Activated CD4-positive, alpha-beta T cell treated with anti-CD3 and anti-CD28 coated beads for 36 hours (primary cell): ENCODE data around the gene GYG2. TPM values are rescaled to one million over a fixed set of nuclear protein-coding genes. Genes with fewer than 3 reads are reported as not detected.

Experiments
- ATAC-seq: fragments of 200-7000 bp; cut with Tn5 transposase; one replicate; pipeline ENCODE4 v1.10.0; 2021; ENCODE audit warnings: mild to moderate bottlenecking, moderate library complexity
- CTCF ChIA-PET: fragments of 350-600 bp; sonication (Branson Sonifier 250); formaldehyde crosslinking; loops from one replicate; lab custom pipeline; 2021; ENCODE audit warnings: antibody characterized with exemption; lab: Charles Lee
- POLR2A ChIA-PET: fragments of 350-600 bp; sonication (Branson Sonifier 250); formaldehyde crosslinking; loops from one replicate; lab custom pipeline; 2021; ENCODE audit warnings: antibody characterized with exemption, inconsistent platforms; lab: Charles Lee
- DNase-seq: peaks from one replicate; pipeline ENCODE4 v3.0.0-alpha.2; 2020
- H3K27ac Mint-ChIP-seq: one replicate; pipeline ENCODE4 v1.8.0; 2021; ENCODE audit warnings: mixed read lengths
- H3K27me3 Mint-ChIP-seq: one replicate; pipeline ENCODE4 v1.8.0; 2021; ENCODE audit warnings: mixed read lengths
- H3K36me3 Mint-ChIP-seq: one replicate; pipeline ENCODE4 v1.8.0; 2021; ENCODE audit warnings: low read depth, mixed read lengths
- H3K4me1 Mint-ChIP-seq: one replicate; pipeline ENCODE4 v1.8.0; 2021; ENCODE audit warnings: mixed read lengths
- H3K4me3 Mint-ChIP-seq: one replicate; pipeline ENCODE4 v1.8.0; 2021; ENCODE audit warnings: mild to moderate bottlenecking, moderate library complexity, mixed read lengths
- H3K9me3 Mint-ChIP-seq: one replicate; pipeline ENCODE4 v1.8.0; 2021; ENCODE audit warnings: low read depth, mixed read lengths
- intact Hi-C, 2 experiments: fragments of 100-400 bp; cut with DNase I in 1 of 2; cut with micrococcal nuclease in 1 of 2; formaldehyde crosslinking; loops; one replicate each; pipeline versions ENCODE4 v1.14.2 to v1.15.1; 2022 to 2024; cut with DNase I, micrococcal nuclease
- total RNA-seq, 2 experiments: library from RNA; stranded (reverse); gene quantifications; one replicate each; pipeline ENCODE4 v1.2.3, GENCODE V29; 2021

GYG2 gene
- total RNA-seq, 2 experiments from 2014 or later: not detected

- intact Hi-C loops: loop anchor here in 1 of 2 experiments (10.0 kb wide), 1 partner anchor 1165 kb away; no protein-coding TSS in a partner anchor
- no peak overlapping the region for H3K27ac Mint-ChIP-seq
- H3K4me3 Mint-ChIP-seq: no peak overlapping the region
- CTCF ChIA-PET: no interaction called here
- H3K27me3 Mint-ChIP-seq: peaks cover 3% of the 10 kb centered on the region
- POLR2A ChIA-PET: no interaction called here
- peak; percentile 15 for DNase-seq
- H3K9me3 Mint-ChIP-seq: no peaks in the 10 kb centered on the region
- H3K4me1 Mint-ChIP-seq: peaks cover 5% of the 10 kb centered on the region
- H3K36me3 Mint-ChIP-seq: no peaks in the 10 kb centered on the region
- no peak for ATAC-seq
These were observed 9.2 kb upstream of the GYG2 start for GRCh38 chrX:2819345-2820135.

- H3K27me3 Mint-ChIP-seq: no peaks in the 10 kb centered on the region
- ChIA-PET CTCF (no interaction called here), POLR2A (no interaction called here)
- H3K4me3 Mint-ChIP-seq: no peak overlapping the region
- DNase-seq (no peak), ATAC-seq (no peak)
- no peak overlapping the region for H3K27ac Mint-ChIP-seq
- no peaks in the 10 kb centered on the region for H3K36me3 Mint-ChIP-seq
- no peaks in the 10 kb centered on the region for H3K9me3 Mint-ChIP-seq
- intact Hi-C loops: no loop called here
- peaks cover 5% of the 10 kb centered on the region for H3K4me1 Mint-ChIP-seq
These were observed 8.5 kb upstream of the GYG2 start for GRCh38 chrX:2820136-2820771.

- CTCF ChIA-PET: no interaction called here
- no peak for ATAC-seq
- no peaks in the 10 kb centered on the region for H3K9me3 Mint-ChIP-seq
- peaks cover 5% of the 10 kb centered on the region for H3K4me1 Mint-ChIP-seq
- POLR2A ChIA-PET: no interaction called here
- H3K27ac Mint-ChIP-seq: no peak overlapping the region
- no peaks in the 10 kb centered on the region for H3K27me3 Mint-ChIP-seq
- H3K36me3 Mint-ChIP-seq: no peaks in the 10 kb centered on the region
- intact Hi-C loops: no loop called here
- H3K4me3 Mint-ChIP-seq: no peak overlapping the region
- no peak for DNase-seq
These were observed 4.8 kb upstream of the GYG2 start for GRCh38 chrX:2823795-2824386.

DNA sequence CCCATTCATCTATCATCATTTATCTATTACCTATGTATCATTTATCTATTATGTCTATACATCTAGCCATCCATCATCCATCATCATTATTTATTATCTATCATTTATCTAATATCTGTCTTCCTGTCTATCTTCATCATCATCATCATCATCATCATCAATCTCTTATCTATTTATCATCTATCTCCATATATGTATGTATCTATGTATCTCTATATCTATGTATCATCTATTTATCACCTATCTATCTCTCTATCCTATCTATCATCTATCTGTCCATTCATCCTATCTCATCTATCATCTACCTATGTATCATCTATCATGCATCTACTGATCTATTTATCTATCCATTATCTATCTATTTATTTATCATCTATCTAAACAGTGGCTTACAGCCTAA is 3.8 kb upstream of the GYG2 start:
- H3K4me3 Mint-ChIP-seq: no peak overlapping the region
- CTCF ChIA-PET: no interaction called here
- intact Hi-C loops: no loop called here
- no peak for DNase-seq
- POLR2A ChIA-PET: no interaction called here
- H3K9me3 Mint-ChIP-seq: no peaks in the 10 kb centered on the region
- H3K4me1 Mint-ChIP-seq: peaks cover 5% of the 10 kb centered on the region
- H3K27me3 Mint-ChIP-seq: no peaks in the 10 kb centered on the region
- no peak for ATAC-seq
- no peak overlapping the region for H3K27ac Mint-ChIP-seq
- H3K36me3 Mint-ChIP-seq: no peaks in the 10 kb centered on the region

DNA sequence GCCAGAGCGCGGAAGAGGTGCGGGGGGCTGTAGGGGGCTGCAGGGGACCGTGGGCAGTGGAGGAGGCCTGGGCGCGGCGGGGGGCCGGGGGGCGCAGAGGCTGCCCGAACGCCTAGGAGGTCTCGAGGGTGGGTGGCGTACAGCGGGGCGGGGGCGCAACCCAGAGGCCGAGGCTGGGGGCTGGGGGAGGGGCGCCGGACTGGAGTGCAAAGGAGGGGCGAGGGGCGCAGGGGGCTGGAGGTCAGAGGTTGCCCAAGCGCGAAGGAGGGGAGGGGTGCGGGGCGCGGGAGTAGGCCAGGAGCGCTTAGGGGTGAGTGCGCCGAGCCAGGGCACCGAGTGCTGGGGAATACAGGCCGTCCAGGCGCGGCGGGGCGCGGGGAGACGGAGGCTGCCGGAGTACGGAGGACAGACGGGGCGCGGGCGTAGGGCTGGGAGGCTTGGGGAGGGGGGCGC is 255 bp downstream of the GYG2 start:
- Mint-ChIP-seq H3K4me1 (no peaks in the 10 kb centered on the region), H3K27me3 (peaks cover 12% of the 10 kb centered on the region), H3K27ac (no peak overlapping the region), H3K36me3 (no peaks in the 10 kb centered on the region), H3K9me3 (no peaks in the 10 kb centered on the region), H3K4me3 (no peak overlapping the region)
- CTCF ChIA-PET: no interaction called here
- ATAC-seq (no peak), DNase-seq (no peak)
- POLR2A ChIA-PET: no interaction called here
- intact Hi-C loops: no loop called here

- no peaks in the 10 kb centered on the region for H3K9me3 Mint-ChIP-seq
- no peaks in the 10 kb centered on the region for H3K4me1 Mint-ChIP-seq
- POLR2A ChIA-PET: no interaction called here
- ATAC-seq (no peak), DNase-seq (no peak)
- H3K27ac Mint-ChIP-seq: no peak overlapping the region
- intact Hi-C loops: no loop called here
- no peak overlapping the region for H3K4me3 Mint-ChIP-seq
- CTCF ChIA-PET: no interaction called here
- H3K27me3 Mint-ChIP-seq: peaks cover 12% of the 10 kb centered on the region
- H3K36me3 Mint-ChIP-seq: no peaks in the 10 kb centered on the region
These were observed 928 bp downstream of the GYG2 start for GRCh38 chrX:2829469-2830246.

- Mint-ChIP-seq H3K4me1 (no peaks in the 10 kb centered on the region), H3K27ac (no peak overlapping the region), H3K36me3 (no peaks in the 10 kb centered on the region), H3K27me3 (peaks cover 14% of the 10 kb centered on the region), H3K4me3 (no peak overlapping the region), H3K9me3 (no peaks in the 10 kb centered on the region)
- ATAC-seq: no peak
- no peak for DNase-seq
- POLR2A ChIA-PET: no interaction called here
- intact Hi-C loops: no loop called here
- CTCF ChIA-PET: no interaction called here
These were observed 2.9 kb downstream of the GYG2 start for GRCh38 chrX:2831471-2832228.

DNA sequence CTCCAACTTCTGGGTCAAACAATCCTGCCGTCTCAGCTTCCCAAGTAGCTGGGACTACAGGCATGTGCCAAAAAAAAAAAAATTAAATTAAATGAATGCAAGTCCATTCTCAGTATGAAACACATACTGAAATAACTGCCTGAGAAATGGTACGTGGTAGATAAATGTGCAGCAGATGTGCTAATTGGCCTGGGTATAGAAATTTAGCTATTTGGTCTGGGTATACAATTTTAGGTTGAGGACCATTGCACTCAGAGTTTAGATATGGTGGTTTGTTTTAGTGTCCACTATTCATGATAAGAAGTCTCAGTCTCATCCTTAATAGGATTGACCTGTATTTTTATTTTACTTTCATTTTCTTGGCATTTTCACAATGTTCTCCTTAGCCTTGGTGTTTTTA is 9.2 kb downstream of the GYG2 start:
- intact Hi-C loops: no loop called here
- no peak for ATAC-seq
- Mint-ChIP-seq H3K27me3 (peaks cover 9% of the 10 kb centered on the region), H3K36me3 (no peaks in the 10 kb centered on the region), H3K9me3 (peaks cover 7% of the 10 kb centered on the region), H3K4me3 (no peak overlapping the region), H3K27ac (no peak overlapping the region), H3K4me1 (no peaks in the 10 kb centered on the region)
- ChIA-PET POLR2A (no interaction called here), CTCF (no interaction called here)
- DNase-seq: no peak

DNA sequence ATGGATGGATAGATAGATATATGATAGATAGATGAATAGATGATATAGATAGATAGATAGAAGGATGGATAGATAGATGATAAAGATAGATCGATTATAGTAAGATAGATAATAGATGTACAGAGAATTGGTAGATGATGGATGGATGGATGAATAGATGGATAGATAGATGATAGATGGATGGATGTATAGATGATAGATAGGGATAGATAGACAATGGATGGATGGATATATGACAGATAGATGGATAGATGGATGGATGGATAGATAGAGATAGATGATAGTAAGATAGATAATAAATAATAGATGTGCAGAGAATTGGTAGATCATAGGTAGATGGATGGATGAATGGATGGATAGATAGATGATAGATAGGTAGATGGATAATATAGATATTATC is 12.2 kb downstream of the GYG2 start:
- ATAC-seq (no peak), DNase-seq (no peak)
- Mint-ChIP-seq H3K4me3 (no peak overlapping the region), H3K4me1 (no peaks in the 10 kb centered on the region), H3K36me3 (no peaks in the 10 kb centered on the region), H3K27me3 (peaks cover 5% of the 10 kb centered on the region), H3K27ac (no peak overlapping the region), H3K9me3 (peaks cover 7% of the 10 kb centered on the region)
- POLR2A ChIA-PET: no interaction called here
- CTCF ChIA-PET: no interaction called here
- intact Hi-C loops: no loop called here

GRCh38 chrX:2841537-2841936 is 12.8 kb downstream of the GYG2 start:
- H3K27ac Mint-ChIP-seq: no peak overlapping the region
- DNase-seq (no peak), ATAC-seq (no peak)
- intact Hi-C loops: no loop called here
- no peak overlapping the region for H3K4me3 Mint-ChIP-seq
- ChIA-PET POLR2A (no interaction called here), CTCF (interaction anchor here (0.7 kb wide), 1 partner anchor 67 kb away, joined by 4 read pairs; no protein-coding TSS in a partner anchor)
- no peaks in the 10 kb centered on the region for H3K36me3 Mint-ChIP-seq
- peaks cover 5% of the 10 kb centered on the region for H3K27me3 Mint-ChIP-seq
- H3K4me1 Mint-ChIP-seq: no peaks in the 10 kb centered on the region
- H3K9me3 Mint-ChIP-seq: peaks cover 7% of the 10 kb centered on the region

DNA sequence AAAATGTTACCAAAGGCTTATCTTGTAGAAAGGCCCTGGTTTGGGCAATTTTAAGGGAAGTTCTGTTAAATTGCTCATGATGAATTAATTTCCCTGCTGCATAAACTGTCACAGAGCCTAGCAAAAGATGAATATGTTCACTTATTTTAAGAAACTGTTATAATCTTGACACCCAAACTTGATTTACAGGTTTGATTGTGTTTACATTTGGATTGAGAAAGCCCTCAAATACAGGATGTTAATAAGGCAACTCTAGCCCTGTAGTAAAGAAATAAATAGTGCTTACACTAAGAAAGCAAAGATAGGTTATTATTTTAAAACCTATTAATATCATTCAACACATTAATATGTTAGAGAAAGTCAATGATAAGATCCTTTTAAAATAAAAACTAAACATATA is 18.3 kb downstream of the GYG2 start:
- no peaks in the 10 kb centered on the region for H3K36me3 Mint-ChIP-seq
- POLR2A ChIA-PET: no interaction called here
- H3K4me3 Mint-ChIP-seq: no peak overlapping the region
- peaks cover 3% of the 10 kb centered on the region for H3K27me3 Mint-ChIP-seq
- intact Hi-C loops: no loop called here
- ATAC-seq (no peak), DNase-seq (no peak)
- H3K9me3 Mint-ChIP-seq: no peaks in the 10 kb centered on the region
- no peak overlapping the region for H3K27ac Mint-ChIP-seq
- CTCF ChIA-PET: no interaction called here
- no peaks in the 10 kb centered on the region for H3K4me1 Mint-ChIP-seq
